H9 (cell line): ENCODE data around the gene GADD45A. TPM values are rescaled to one million over a fixed set of nuclear protein-coding genes. Genes with fewer than 3 reads are reported as not detected.

Experiments
- DNase-seq: peaks from one replicate; pipeline ENCODE4 v3.0.0-alpha.2; 2017
- H2AFZ ChIP-seq: one replicate; pipeline ENCODE4 v1.6.1; 2013; ENCODE audit warnings: mild to moderate bottlenecking, low read length, control low read depth, moderate library complexity
- H2AK5ac ChIP-seq: 2 replicates; pipeline ENCODE4 v1.6.1; 2013; ENCODE audit warnings: low read length, control low read depth, mixed read lengths; ENCODE audit not compliant: insufficient read length
- H2BK120ac ChIP-seq: one replicate; pipeline ENCODE4 v1.6.1; 2013; ENCODE audit warnings: low read depth, mild to moderate bottlenecking, low read length, control low read depth, inconsistent platforms; ENCODE audit not compliant: poor library complexity, severe bottlenecking
- H2BK12ac ChIP-seq: 2 replicates; pipeline ENCODE4 v1.6.1; 2013; ENCODE audit warnings: low read length, control low read depth, mixed read lengths, low read depth; ENCODE audit not compliant: insufficient read length
- H2BK15ac ChIP-seq: 2 replicates; pipeline ENCODE4 v1.6.1; 2013; ENCODE audit warnings: low read depth, low read length, control low read depth
- H2BK20ac ChIP-seq: one replicate; pipeline ENCODE4 v1.6.1; 2013; ENCODE audit warnings: low read depth, mild to moderate bottlenecking, low read length, control low read depth, inconsistent platforms; ENCODE audit not compliant: poor library complexity, severe bottlenecking
- H2BK5ac ChIP-seq: 2 replicates; pipeline ENCODE4 v1.6.1; 2013; ENCODE audit warnings: low read length, control low read depth, mixed read lengths; ENCODE audit not compliant: insufficient read length
- H3K14ac ChIP-seq: 2 replicates; pipeline ENCODE4 v1.6.1; 2013; ENCODE audit warnings: low read length, control low read depth; ENCODE audit not compliant: insufficient read depth
- H3K18ac ChIP-seq: 2 replicates; pipeline ENCODE4 v1.6.1; 2013; ENCODE audit warnings: low read depth, mild to moderate bottlenecking, mixed read lengths, low read length, control low read depth; ENCODE audit not compliant: insufficient read length
- H3K23ac ChIP-seq: 2 replicates; pipeline ENCODE4 v1.6.1; 2013; ENCODE audit warnings: low read length, control low read depth, mixed read lengths, low read depth; ENCODE audit not compliant: insufficient read length
- H3K23me2 ChIP-seq: 2 replicates; pipeline ENCODE4 v1.6.1; 2013; ENCODE audit warnings: low read depth, mild to moderate bottlenecking, mixed read lengths, low read length, control low read depth; ENCODE audit not compliant: insufficient read length, poor library complexity, severe bottlenecking
- H3K27ac ChIP-seq: 2 replicates; pipeline ENCODE4 v1.5.1; 2013; ENCODE audit warnings: low read length, control low read depth, mixed read lengths, low read depth; ENCODE audit not compliant: insufficient read length
- H3K27me3 ChIP-seq: 2 replicates; pipeline ENCODE4 v1.6.1; 2013; ENCODE audit warnings: low read length, control low read depth, inconsistent platforms; ENCODE audit not compliant: insufficient read depth
- H3K4ac ChIP-seq: 2 replicates; pipeline ENCODE4 v1.6.1; 2013; ENCODE audit warnings: low read depth, mild to moderate bottlenecking, control low read depth, inconsistent platforms, low read length, moderate library complexity
- H3K4me1 ChIP-seq: 2 replicates; pipeline ENCODE4 v1.6.1; 2013; ENCODE audit warnings: low read length, control low read depth, inconsistent platforms; ENCODE audit not compliant: insufficient read depth
- H3K4me2 ChIP-seq: 2 replicates; pipeline ENCODE4 v1.6.1; 2013; ENCODE audit warnings: low read length, control low read depth, mixed read lengths; ENCODE audit not compliant: insufficient read length, insufficient read depth
- H3K56ac ChIP-seq: 2 replicates; pipeline ENCODE4 v1.6.1; 2013; ENCODE audit warnings: low read depth, mild to moderate bottlenecking, mixed read lengths, low read length, control low read depth; ENCODE audit not compliant: insufficient read length
- H3K79me1 ChIP-seq: 2 replicates; pipeline ENCODE4 v1.6.1; 2013; ENCODE audit warnings: low read depth, mild to moderate bottlenecking, moderate library complexity, low read length, control low read depth, inconsistent platforms; ENCODE audit not compliant: insufficient read depth, poor library complexity, severe bottlenecking
- H3K79me2 ChIP-seq: 2 replicates; pipeline ENCODE4 v1.6.1; 2013; ENCODE audit warnings: low read length, control low read depth, inconsistent platforms; ENCODE audit not compliant: insufficient read depth
- H3K9ac ChIP-seq: 2 replicates; pipeline ENCODE4 v1.6.1; 2013; ENCODE audit warnings: low read length, control low read depth, mixed read lengths; ENCODE audit not compliant: insufficient read length; ENCODE audit errors: extremely low read depth
- H3K9me3 ChIP-seq: one replicate; pipeline ENCODE4 v1.6.1; 2013; ENCODE audit warnings: low read depth, low read length, inconsistent platforms; ENCODE audit not compliant: control insufficient read depth
- H3T11ph ChIP-seq: one replicate; pipeline ENCODE4 v1.6.1; 2013; ENCODE audit warnings: mild to moderate bottlenecking, low read length, control low read depth, inconsistent platforms
- H4K20me1 ChIP-seq: one replicate; pipeline ENCODE4 v1.6.1; 2013; ENCODE audit not compliant: control insufficient read depth, insufficient read length, insufficient read depth
- H4K5ac ChIP-seq: 2 replicates; pipeline ENCODE4 v1.6.1; 2013; ENCODE audit warnings: low read depth, mild to moderate bottlenecking, mixed read lengths, low read length, control low read depth; ENCODE audit not compliant: insufficient read length
- H4K8ac ChIP-seq: replicated peaks from 2 replicates; pipeline ENCODE4 v1.6.1; 2013; ENCODE audit warnings: low read length, control low read depth, mixed read lengths, low read depth; ENCODE audit not compliant: insufficient read length
- H4K91ac ChIP-seq: 2 replicates; pipeline ENCODE4 v1.6.1; 2013; ENCODE audit warnings: low read depth, mild to moderate bottlenecking, moderate library complexity, mixed read lengths, low read length, control low read depth; ENCODE audit not compliant: insufficient read length
- H3K27ac Mint-ChIP-seq, 3 experiments: 2 replicates in 2 of 3; 3 replicates in 1 of 3; pipeline ENCODE4 v1.8.0; 2020 to 2021; ENCODE audit warnings: mixed read lengths in 3 of 3, mild to moderate bottlenecking in 1 of 3, moderate library complexity in 1 of 3
- H3K27me3 Mint-ChIP-seq: 2 replicates; pipeline ENCODE4 v1.8.0; 2021; ENCODE audit warnings: low read depth, mild to moderate bottlenecking, moderate library complexity, mixed read lengths
- H3K36me3 Mint-ChIP-seq, 3 experiments: 2 replicates in 2 of 3; 3 replicates in 1 of 3; pipeline ENCODE4 v1.8.0; 2020 to 2021; ENCODE audit warnings: low read depth in 3 of 3, mixed read lengths in 3 of 3; ENCODE audit not compliant: insufficient read depth in 1 of 3
- H3K4me1 Mint-ChIP-seq, 2 experiments: 2 replicates each; pipeline ENCODE4 v1.8.0; 2020; ENCODE audit warnings: mixed read lengths in 2 of 2
- H3K4me3 Mint-ChIP-seq, 2 experiments: 2 replicates in 1 of 2; 3 replicates in 1 of 2; pipeline ENCODE4 v1.8.0; 2020 to 2021; ENCODE audit warnings: mild to moderate bottlenecking in 2 of 2, mixed read lengths in 2 of 2, moderate library complexity in 1 of 2
- H3K9me3 Mint-ChIP-seq, 2 experiments: 2 replicates in 1 of 2; 3 replicates in 1 of 2; pipeline ENCODE4 v1.8.0; 2020; ENCODE audit warnings: mild to moderate bottlenecking in 2 of 2, mixed read lengths in 2 of 2, moderate library complexity in 1 of 2
- WGBS: extraction: QIAGEN DNeasy Blood & Tissue Kit; methylation state at CpG from one replicate; pipeline ENCODE4 v1.1.7; 2013; ENCODE audit warnings: missing lambda C conversion rate, low lambda C conversion rate, mixed read lengths; ENCODE audit not compliant: insufficient read length; ENCODE audit errors: extremely low coverage; 5-methylcytosine and 5-hydroxymethylcytosine counted together
- total RNA-seq: library from RNA; stranded (reverse); gene quantifications from 2 replicates; pipeline ENCODE4 v1.2.1, GENCODE V29; 2021
- TF ChIP-seq, protein P1 (sequence below): fragments of 200-600 bp; sonication (generic); conservative IDR thresholded peaks from 3 replicates; pipeline ENCODE4 v1.8.0; 2021; ENCODE audit warnings: antibody characterized with exemption, mild to moderate bottlenecking

Gene GADD45A
- total RNA-seq, 1 experiment from 2014 or later = 22.8 TPM

DNA sequence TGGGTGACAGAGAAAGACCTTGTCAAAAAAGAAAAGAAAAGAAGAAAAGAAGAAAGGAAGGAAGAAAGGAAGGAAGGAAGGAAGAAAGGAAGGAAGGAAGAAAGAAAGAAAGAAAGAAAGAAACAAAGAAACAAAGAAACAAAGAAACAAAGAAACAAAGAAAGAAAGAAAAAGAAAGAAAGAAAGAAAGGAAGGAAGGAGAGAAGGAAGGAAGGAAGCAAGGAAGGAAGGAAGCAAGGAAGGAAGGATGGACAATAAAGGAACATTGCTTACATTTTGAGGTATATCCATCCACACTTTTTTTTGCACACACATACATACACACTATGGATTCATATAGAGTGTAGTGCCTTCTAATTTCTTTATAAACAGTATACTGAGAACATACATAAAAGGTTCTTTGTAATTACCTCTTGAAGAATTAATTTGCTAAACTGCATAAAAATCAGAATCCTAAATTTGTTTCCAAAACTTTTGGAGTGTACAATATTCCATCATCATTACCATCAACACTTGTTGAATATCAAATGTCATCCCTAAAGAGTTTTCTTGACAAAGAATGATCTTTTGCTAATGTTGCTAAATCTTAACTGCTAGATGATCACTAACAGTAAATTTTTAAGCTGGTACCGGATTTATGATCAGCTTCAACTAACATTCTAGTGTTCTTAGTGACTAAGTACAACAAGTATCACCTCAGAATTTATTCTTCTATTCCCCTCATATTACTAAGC lies 11.4 kb upstream of the GADD45A start:
- Histone ChIP-seq H3K9ac (no peak overlapping the region), H3K4ac (no peak overlapping the region), H4K8ac (no peak overlapping the region), H3K79me1 (no peaks in the 10 kb centered on the region), H4K91ac (no peak overlapping the region), H2BK15ac (no peak overlapping the region), H3K9me3 (no peaks in the 10 kb centered on the region), H2BK20ac (no peak overlapping the region), H3K79me2 (no peaks in the 10 kb centered on the region), H3T11ph (no peak overlapping the region), H2BK12ac (no peak overlapping the region), H3K56ac (no peak overlapping the region), H3K4me2 (no peak overlapping the region), H3K4me1 (no peaks in the 10 kb centered on the region), H4K20me1 (no peaks in the 10 kb centered on the region), H2BK120ac (no peak overlapping the region), H3K27ac (no peak overlapping the region), H2AFZ (no peak overlapping the region), H3K27me3 (no peaks in the 10 kb centered on the region), H3K18ac (no peak overlapping the region), H2AK5ac (no peak overlapping the region), H3K23ac (no peak overlapping the region), H2BK5ac (no peak overlapping the region), H4K5ac (no peak overlapping the region), H3K14ac (no peak overlapping the region), H3K23me2 (no peaks in the 10 kb centered on the region)
- Mint-ChIP-seq H3K27me3 (peaks cover 15% of the 10 kb centered on the region), H3K4me1 (peaks cover 0 to 9% of the 10 kb centered on the region in 2 experiments; a peak in 3 of 4 replicates), H3K9me3 (no peaks in the 10 kb centered on the region), H3K27ac (no peak overlapping the region), H3K4me3 (no peak overlapping the region), H3K36me3 (no peaks in the 10 kb centered on the region)
- no peak for DNase-seq
- TF ChIP-seq, protein P1, sequence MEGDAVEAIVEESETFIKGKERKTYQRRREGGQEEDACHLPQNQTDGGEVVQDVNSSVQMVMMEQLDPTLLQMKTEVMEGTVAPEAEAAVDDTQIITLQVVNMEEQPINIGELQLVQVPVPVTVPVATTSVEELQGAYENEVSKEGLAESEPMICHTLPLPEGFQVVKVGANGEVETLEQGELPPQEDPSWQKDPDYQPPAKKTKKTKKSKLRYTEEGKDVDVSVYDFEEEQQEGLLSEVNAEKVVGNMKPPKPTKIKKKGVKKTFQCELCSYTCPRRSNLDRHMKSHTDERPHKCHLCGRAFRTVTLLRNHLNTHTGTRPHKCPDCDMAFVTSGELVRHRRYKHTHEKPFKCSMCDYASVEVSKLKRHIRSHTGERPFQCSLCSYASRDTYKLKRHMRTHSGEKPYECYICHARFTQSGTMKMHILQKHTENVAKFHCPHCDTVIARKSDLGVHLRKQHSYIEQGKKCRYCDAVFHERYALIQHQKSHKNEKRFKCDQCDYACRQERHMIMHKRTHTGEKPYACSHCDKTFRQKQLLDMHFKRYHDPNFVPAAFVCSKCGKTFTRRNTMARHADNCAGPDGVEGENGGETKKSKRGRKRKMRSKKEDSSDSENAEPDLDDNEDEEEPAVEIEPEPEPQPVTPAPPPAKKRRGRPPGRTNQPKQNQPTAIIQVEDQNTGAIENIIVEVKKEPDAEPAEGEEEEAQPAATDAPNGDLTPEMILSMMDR = no peak
- WGBS = no CpG with 5 or more reads among the region's 1 CpG
